Mesendoderm (in vitro differentiated cells): Measurements from ENCODE around the gene C11orf21.

Experiments used
- DNase-seq: peaks from one replicate; pipeline ENCODE4 v3.0.0; 2013
- H2AK5ac ChIP-seq: 2 replicates; pipeline ENCODE4 v1.6.1; 2013; ENCODE audit warnings: low read length, inconsistent platforms
- H2BK120ac ChIP-seq: 2 replicates; pipeline ENCODE4 v1.6.1; 2013; ENCODE audit warnings: low read depth, mild to moderate bottlenecking, low read length, moderate library complexity, mixed read lengths
- H2BK15ac ChIP-seq: replicated peaks from 2 replicates; pipeline ENCODE4 v1.6.1; 2013; ENCODE audit warnings: low read depth, mild to moderate bottlenecking, moderate library complexity
- H2BK5ac ChIP-seq: 2 replicates; pipeline ENCODE4 v1.6.1; 2013; ENCODE audit warnings: low read length, inconsistent platforms
- H3K18ac ChIP-seq: 2 replicates; pipeline ENCODE4 v1.6.1; 2013; ENCODE audit warnings: mild to moderate bottlenecking, low read length, mixed read lengths
- H3K23ac ChIP-seq: one replicate; pipeline ENCODE4 v1.6.1; 2013; ENCODE audit warnings: low read length
- H3K27ac ChIP-seq: 2 replicates; pipeline ENCODE4 v1.5.1; 2013; ENCODE audit warnings: low read depth, mild to moderate bottlenecking, inconsistent platforms, low read length, moderate library complexity
- H3K27me3 ChIP-seq: 2 replicates; pipeline ENCODE4 v1.6.1; 2013; ENCODE audit warnings: low read length, control low read depth, mild to moderate bottlenecking, inconsistent platforms; ENCODE audit not compliant: insufficient read depth, poor library complexity
- H3K36me3 ChIP-seq: 2 replicates; pipeline ENCODE4 v1.6.1; 2013; ENCODE audit warnings: low read length, inconsistent platforms; ENCODE audit not compliant: control insufficient read depth, insufficient read depth
- H3K4ac ChIP-seq: one replicate; pipeline ENCODE4 v1.6.1; 2013; ENCODE audit warnings: low read depth, mild to moderate bottlenecking, low read length, moderate library complexity
- H3K4me1 ChIP-seq: 2 replicates; pipeline ENCODE4 v1.6.1; 2013; ENCODE audit warnings: low read depth, low read length, inconsistent platforms; ENCODE audit not compliant: control insufficient read depth
- H3K4me2 ChIP-seq: 2 replicates; pipeline ENCODE4 v1.6.1; 2013; ENCODE audit warnings: low read length
- H3K4me3 ChIP-seq: 2 replicates; pipeline ENCODE4 v1.5.1; 2013; ENCODE audit warnings: mild to moderate bottlenecking, low read length
- H3K56ac ChIP-seq: one replicate; pipeline ENCODE4 v1.6.1; 2013; ENCODE audit warnings: low read length
- H3K79me1 ChIP-seq: 2 replicates; pipeline ENCODE4 v1.6.1; 2013; ENCODE audit warnings: low read length, inconsistent platforms
- H3K79me2 ChIP-seq: 2 replicates; pipeline ENCODE4 v1.6.1; 2013; ENCODE audit warnings: mild to moderate bottlenecking, low read length; ENCODE audit not compliant: control insufficient read depth, insufficient read depth
- H3K9ac ChIP-seq: 2 replicates; pipeline ENCODE4 v1.6.1; 2013; ENCODE audit warnings: low read length, inconsistent platforms
- H4K5ac ChIP-seq: one replicate; pipeline ENCODE4 v1.6.1; 2013; ENCODE audit warnings: low read length
- H4K8ac ChIP-seq: one replicate; pipeline ENCODE4 v1.6.1; 2013; ENCODE audit warnings: low read depth, mild to moderate bottlenecking, control low read depth, low read length, moderate library complexity
- WGBS: extraction: QIAGEN DNeasy Blood & Tissue Kit; methylation state at CpG from one replicate; pipeline ENCODE4 v1.1.7; 2013; ENCODE audit warnings: low lambda C conversion rate, missing lambda C conversion rate; ENCODE audit not compliant: insufficient coverage; ENCODE audit errors: extremely low coverage; 5-methylcytosine and 5-hydroxymethylcytosine counted together

C11orf21 gene

DNA sequence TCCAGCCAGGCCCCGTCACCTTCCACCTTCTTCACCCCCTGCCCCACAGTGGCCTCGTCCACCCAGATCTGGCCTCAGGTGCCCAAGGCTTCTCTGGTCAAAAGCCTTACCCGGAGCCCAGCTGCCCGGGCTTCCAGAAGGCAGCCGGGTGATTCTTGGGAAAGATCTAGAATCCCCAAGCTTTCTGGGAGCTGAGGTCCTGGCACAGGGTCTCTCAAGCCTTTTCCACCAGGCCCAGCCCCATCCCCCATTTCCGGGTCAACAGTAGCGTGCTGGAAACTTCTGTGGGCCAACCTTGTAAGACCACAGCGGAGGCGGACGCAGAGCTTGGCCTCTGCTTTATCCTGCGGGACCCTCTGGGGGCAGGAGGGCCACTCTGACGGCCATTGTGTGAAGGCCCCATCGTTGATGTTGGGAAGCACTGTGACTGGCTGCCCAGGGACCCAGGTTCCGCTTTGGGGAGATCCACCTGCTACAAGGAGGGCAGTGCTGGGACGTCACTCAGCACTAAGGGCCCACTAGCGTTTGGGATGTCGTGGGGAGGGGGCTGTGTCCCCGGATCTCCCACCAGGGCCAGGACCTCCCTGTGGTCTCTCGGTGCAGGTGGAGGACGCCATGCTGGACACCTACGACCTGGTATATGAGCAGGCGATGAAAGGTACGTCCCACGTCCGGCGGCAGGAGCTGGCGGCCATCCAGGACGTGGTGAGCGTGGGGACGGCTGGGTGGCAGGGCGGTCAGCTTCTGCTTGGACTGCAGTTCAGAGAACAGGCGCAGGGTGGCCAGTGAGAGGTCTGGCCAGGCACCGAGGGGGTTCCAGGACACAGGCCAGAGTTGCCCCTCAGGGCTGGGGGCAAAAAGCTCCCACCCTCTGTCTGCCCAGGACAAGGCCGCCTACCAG is 11.6 kb upstream of the C11orf21 start:
- no CpG with 5 or more reads among the region's 34 CpGs for WGBS
- no peak overlapping the region for H2BK120ac ChIP-seq
- no peak overlapping the region for H4K8ac ChIP-seq
- H3K4ac ChIP-seq: no peak overlapping the region
- H3K79me2 ChIP-seq: no peaks in the 10 kb centered on the region
- no peak overlapping the region for H3K56ac ChIP-seq
- H4K5ac ChIP-seq: no peak overlapping the region
- no peak overlapping the region for H2BK15ac ChIP-seq
- H2AK5ac ChIP-seq: no peak overlapping the region
- H3K4me2 ChIP-seq: no peak overlapping the region
- H3K79me1 ChIP-seq: no peaks in the 10 kb centered on the region
- no peak for DNase-seq
- H3K27ac ChIP-seq: no peak overlapping the region
- no peak overlapping the region for H3K23ac ChIP-seq
- no peak overlapping the region for H3K4me3 ChIP-seq
- no peak overlapping the region for H2BK5ac ChIP-seq
- H3K36me3 ChIP-seq: no peaks in the 10 kb centered on the region
- H3K27me3 ChIP-seq: no peaks in the 10 kb centered on the region
- no peak overlapping the region for H3K18ac ChIP-seq
- H3K9ac ChIP-seq: no peak overlapping the region
- H3K4me1 ChIP-seq: no peaks in the 10 kb centered on the region

DNA sequence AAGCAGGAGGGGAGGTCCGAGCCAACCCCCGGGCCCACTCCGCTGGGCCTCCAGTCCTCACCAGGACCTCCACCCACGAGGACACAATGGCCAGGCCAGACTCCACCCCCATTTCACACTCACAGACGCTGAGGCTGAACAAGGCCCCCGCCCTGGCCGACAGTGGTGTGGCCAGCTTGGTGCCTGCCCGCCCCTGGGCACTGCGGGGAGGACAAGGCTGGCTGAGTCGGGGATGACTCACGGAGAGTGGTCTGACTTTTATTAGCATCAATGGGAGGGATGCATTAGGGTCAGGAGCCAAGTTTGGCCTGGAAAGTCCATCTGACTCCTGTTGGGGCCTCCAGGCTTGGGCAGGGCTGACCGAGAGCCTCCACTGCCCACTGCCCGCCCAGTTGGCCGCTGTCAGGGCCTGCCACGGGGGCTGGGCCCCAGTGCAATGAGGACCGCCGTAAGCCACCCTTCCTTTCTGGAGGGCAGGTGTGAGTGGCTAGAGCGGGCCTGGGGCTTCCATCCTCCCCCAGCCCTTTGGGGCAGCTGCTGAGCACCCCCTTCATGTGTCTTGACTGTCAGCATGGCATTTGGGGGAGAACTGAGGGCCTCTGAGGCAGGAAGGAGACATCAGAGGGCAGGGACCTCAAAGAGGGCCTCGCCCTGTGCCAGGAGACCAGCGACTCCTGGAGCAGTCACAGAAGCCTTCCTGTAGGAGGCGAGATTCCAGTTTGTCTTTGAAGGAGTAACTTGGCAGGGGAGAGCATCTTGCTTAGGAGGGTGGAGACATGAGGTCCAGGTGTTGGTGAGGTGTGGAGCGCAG is 10.7 kb upstream of the C11orf21 start:
- no CpG with 5 or more reads among the region's 22 CpGs for WGBS
- Histone ChIP-seq H3K36me3 (no peaks in the 10 kb centered on the region), H3K79me1 (no peaks in the 10 kb centered on the region), H3K56ac (no peak overlapping the region), H3K27me3 (no peaks in the 10 kb centered on the region), H3K4me3 (no peak overlapping the region), H2BK5ac (no peak overlapping the region), H3K23ac (no peak overlapping the region), H2AK5ac (no peak overlapping the region), H3K18ac (no peak overlapping the region), H3K4me1 (no peaks in the 10 kb centered on the region), H2BK15ac (no peak overlapping the region), H3K27ac (no peak overlapping the region), H4K5ac (no peak overlapping the region), H3K9ac (no peak overlapping the region), H3K79me2 (no peaks in the 10 kb centered on the region), H4K8ac (no peak overlapping the region), H2BK120ac (no peak overlapping the region), H3K4ac (no peak overlapping the region), H3K4me2 (no peak overlapping the region)
- DNase-seq: no peak

DNA sequence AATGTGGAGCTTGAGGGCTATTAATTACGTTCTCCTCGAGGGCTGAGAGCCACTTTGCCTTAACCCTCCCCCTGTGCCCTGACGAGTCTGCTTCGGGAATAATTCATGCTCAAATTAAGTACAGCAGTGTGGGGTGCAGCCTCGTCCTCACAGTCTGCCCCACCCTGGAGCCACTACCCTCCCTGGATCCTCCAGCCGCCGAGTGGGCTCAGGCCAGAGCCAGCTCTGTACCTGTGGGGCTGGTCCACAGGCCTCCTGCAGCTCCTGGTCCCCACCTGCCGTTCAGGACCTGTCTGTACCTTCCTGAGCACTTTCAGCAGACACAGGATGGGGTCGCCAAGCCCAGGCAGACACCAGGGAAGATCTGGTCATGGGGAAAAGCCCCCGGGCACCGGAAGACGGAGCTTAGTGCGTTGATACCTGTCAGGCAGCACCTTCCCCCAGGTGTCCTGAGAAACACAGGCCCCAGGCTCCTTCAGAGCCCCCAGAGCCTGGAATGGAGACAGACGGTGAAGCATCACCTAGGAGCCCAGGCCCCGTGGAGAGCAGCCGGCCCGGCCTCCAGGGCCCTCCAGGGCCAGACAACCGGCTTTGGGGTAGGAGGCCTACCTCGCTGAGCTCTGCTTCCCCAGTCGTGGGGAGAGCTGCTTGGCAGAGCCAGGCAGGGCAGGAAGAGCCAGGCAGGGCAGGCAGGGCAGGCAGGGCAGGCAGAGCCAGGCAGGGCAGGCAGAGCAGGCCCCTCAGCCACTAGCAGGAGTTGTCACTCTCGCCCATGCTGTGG is 9.8 kb upstream of the C11orf21 start:
- DNase-seq: no peak
- no peak overlapping the region for H3K4ac ChIP-seq
- no peaks in the 10 kb centered on the region for H3K79me1 ChIP-seq
- no peak overlapping the region for H2BK120ac ChIP-seq
- no peak overlapping the region for H4K8ac ChIP-seq
- no peak overlapping the region for H2AK5ac ChIP-seq
- H3K4me1 ChIP-seq: no peaks in the 10 kb centered on the region
- no peak overlapping the region for H3K27ac ChIP-seq
- H3K9ac ChIP-seq: no peak overlapping the region
- no CpG with 5 or more reads among the region's 21 CpGs for WGBS
- no peaks in the 10 kb centered on the region for H3K79me2 ChIP-seq
- no peak overlapping the region for H3K18ac ChIP-seq
- no peak overlapping the region for H2BK15ac ChIP-seq
- H3K56ac ChIP-seq: no peak overlapping the region
- no peak overlapping the region for H4K5ac ChIP-seq
- no peak overlapping the region for H3K4me2 ChIP-seq
- H3K4me3 ChIP-seq: no peak overlapping the region
- no peaks in the 10 kb centered on the region for H3K27me3 ChIP-seq
- no peaks in the 10 kb centered on the region for H3K36me3 ChIP-seq
- H2BK5ac ChIP-seq: no peak overlapping the region
- H3K23ac ChIP-seq: no peak overlapping the region

DNA sequence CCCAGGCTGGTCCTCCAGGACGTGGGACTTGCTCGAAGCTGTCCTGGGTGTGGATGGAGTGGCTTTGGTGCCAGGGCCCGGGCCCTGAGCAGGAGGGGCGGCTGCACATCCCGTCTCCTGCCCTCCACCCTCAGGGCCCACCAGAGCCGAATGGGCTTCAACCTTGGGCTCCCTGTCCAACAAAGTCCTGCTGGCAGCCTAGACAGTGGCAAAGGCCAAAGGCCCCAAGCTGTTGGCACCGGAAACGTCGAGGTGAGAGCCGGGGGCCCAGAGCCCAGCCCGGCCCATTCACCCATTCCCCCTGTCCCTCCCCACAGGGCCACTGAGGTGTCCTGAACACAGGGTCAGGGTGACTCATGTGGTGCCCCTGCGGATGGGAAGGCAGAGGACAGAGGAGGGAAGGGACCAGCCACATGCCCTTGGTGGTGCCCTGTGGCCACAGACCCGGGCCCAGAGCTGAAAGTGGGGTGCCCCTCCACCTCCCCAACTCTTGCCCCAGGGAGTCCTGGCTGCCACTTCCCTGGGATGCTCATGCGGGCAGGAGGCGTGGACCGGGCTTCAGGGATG is 9.2 kb upstream of the C11orf21 start:
- Histone ChIP-seq H3K27me3 (no peaks in the 10 kb centered on the region), H3K79me2 (no peaks in the 10 kb centered on the region), H2BK15ac (no peak overlapping the region), H3K36me3 (no peaks in the 10 kb centered on the region), H3K9ac (no peak overlapping the region), H3K79me1 (no peaks in the 10 kb centered on the region), H3K56ac (no peak overlapping the region), H3K4me2 (no peak overlapping the region), H2BK120ac (no peak overlapping the region), H3K18ac (no peak overlapping the region), H3K4me3 (no peak overlapping the region), H2BK5ac (no peak overlapping the region), H3K4me1 (no peaks in the 10 kb centered on the region), H3K4ac (no peak overlapping the region), H2AK5ac (no peak overlapping the region), H4K8ac (no peak overlapping the region), H3K23ac (no peak overlapping the region), H4K5ac (no peak overlapping the region), H3K27ac (no peak overlapping the region)
- no CpG with 5 or more reads among the region's 16 CpGs for WGBS
- DNase-seq: no peak

DNA sequence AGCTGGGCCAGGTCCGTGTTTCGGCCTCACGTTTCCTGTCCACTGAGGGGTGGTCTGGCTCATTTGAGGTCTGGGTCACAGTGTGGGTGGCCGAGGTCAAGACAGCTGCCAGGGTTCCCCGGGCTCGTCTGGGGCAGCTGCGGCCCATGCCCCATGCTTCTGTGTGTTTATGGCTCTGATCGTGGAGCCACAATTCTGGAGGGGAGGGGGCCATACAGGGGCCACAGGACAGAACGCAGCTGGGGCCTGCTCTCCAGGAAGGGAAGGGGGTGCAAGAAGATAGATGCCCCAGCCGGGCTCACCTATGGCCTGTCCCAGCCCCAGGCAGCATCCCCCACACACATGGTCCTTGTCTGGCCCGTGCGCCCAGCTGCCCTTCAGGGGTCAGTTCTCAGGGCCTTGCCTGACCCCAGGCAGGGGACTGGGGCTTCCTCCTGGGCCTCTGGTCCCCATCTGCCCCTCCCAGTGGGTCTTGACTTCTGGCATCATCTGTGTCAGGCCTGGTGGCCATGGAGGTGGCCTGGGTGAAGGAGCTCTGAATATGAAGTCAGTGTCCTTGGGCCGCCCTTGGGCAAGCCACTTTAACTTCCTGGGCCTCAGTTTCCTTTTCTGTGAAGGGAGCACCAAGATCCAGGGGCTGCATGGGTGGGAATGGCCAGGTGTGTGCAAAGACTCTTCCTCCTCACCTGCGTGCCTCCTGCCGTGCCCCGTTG is 8.5 kb upstream of the C11orf21 start:
- Histone ChIP-seq H3K4me2 (no peak overlapping the region), H2BK5ac (no peak overlapping the region), H3K79me1 (no peaks in the 10 kb centered on the region), H2AK5ac (no peak overlapping the region), H3K27me3 (no peaks in the 10 kb centered on the region), H3K23ac (no peak overlapping the region), H3K4ac (no peak overlapping the region), H3K27ac (no peak overlapping the region), H2BK120ac (no peak overlapping the region), H3K18ac (no peak overlapping the region), H3K36me3 (no peaks in the 10 kb centered on the region), H3K79me2 (no peaks in the 10 kb centered on the region), H3K9ac (no peak overlapping the region), H3K4me1 (no peaks in the 10 kb centered on the region), H2BK15ac (no peak overlapping the region), H4K8ac (no peak overlapping the region), H4K5ac (no peak overlapping the region), H3K56ac (no peak overlapping the region), H3K4me3 (no peak overlapping the region)
- no CpG with 5 or more reads among the region's 16 CpGs for WGBS
- DNase-seq: no peak
